Coronary artery (tissue), 2 donors: ENCODE data around the gene KCNMA1.

Experiments
- DNase-seq: peaks from one replicate; pipeline ENCODE4 v3.0.0-alpha.2; 2017; ENCODE audit warnings: low spot score
- H3K27ac ChIP-seq, 2 donors: fragments of 200-600 bp; sonication (generic); one replicate each; pipeline ENCODE4 v1.5.1; 2016 to 2019
- H3K4me3 ChIP-seq: fragments of 200-600 bp; sonication (generic); 2 replicates; pipeline ENCODE4 v1.5.1; 2016; ENCODE audit warnings: mild to moderate bottlenecking, moderate library complexity
- TF ChIP-seq, protein P1 (sequence below): fragments of 200-600 bp; sonication (generic); IDR thresholded peaks from one replicate; pipeline ENCODE4 v1.5.1; 2019; ENCODE audit warnings: antibody characterized with exemption

KCNMA1 gene

DNA sequence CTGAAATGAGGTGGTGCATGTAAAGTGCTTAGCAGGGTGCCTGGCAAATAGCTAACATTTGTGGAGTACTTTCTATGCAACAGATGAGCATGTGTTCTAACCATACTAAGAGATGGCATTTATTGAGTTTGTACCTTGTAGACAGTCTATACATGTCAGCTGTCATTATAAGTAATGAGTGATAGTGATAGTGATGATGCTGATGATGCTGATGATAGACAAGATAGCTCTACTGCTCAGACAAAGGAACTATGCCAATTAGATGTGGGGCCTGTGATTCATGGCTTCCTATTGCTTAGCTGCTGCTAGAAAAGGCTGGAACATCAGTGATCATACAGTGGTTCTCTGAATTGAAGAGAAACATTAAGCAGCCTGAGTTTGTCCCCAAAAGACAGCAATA is 585.8 kb downstream of the KCNMA1 start:
- no peak overlapping the region for H3K4me3 ChIP-seq
- TF ChIP-seq, protein P1, sequence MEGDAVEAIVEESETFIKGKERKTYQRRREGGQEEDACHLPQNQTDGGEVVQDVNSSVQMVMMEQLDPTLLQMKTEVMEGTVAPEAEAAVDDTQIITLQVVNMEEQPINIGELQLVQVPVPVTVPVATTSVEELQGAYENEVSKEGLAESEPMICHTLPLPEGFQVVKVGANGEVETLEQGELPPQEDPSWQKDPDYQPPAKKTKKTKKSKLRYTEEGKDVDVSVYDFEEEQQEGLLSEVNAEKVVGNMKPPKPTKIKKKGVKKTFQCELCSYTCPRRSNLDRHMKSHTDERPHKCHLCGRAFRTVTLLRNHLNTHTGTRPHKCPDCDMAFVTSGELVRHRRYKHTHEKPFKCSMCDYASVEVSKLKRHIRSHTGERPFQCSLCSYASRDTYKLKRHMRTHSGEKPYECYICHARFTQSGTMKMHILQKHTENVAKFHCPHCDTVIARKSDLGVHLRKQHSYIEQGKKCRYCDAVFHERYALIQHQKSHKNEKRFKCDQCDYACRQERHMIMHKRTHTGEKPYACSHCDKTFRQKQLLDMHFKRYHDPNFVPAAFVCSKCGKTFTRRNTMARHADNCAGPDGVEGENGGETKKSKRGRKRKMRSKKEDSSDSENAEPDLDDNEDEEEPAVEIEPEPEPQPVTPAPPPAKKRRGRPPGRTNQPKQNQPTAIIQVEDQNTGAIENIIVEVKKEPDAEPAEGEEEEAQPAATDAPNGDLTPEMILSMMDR: no peak
- no peak overlapping the region for H3K27ac ChIP-seq
- DNase-seq: no peak

DNA sequence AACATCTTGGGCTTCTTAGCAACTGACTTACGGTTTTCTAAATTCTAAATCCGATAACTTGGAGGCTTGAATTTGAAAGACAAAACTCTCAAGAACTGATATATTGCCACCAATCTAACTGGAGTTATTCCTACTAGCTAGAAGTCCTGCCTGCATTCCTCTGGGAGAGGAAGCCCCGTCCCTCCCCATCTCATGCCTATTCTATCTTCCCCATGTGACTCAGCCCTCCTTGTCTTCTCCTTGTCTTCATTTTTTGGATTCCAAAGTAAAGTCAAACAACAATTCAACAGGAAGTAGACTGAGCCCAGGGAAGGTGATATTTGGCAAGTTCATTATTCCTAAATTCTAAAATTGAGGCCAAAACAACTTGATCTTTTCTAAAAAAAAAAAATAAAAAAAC is 587.7 kb downstream of the KCNMA1 start:
- TF ChIP-seq, protein P1: no peak
- Histone ChIP-seq H3K27ac (no peak overlapping the region), H3K4me3 (no peak overlapping the region)
- DNase-seq: no peak

DNA sequence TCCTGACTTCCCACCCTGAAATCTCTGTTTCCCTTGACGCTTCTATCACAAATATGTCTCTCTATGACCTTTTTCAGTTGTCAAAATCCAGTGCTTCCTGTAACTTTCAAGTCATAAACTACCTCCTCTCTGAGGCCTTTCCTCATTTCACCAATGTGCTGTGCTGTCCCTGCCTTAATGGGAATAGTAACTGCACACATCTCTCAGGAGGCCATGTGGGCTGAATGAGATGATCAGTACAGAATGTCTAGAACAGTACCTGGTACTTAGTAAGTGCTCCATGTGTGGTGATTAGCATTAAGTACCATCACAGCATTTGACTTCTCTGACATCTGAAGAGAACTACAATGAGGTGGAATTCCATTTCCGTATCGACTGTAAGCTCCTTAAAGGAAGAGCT is 588.5 kb downstream of the KCNMA1 start:
- Histone ChIP-seq H3K27ac (no peak overlapping the region), H3K4me3 (no peak overlapping the region)
- TF ChIP-seq, protein P1: no peak
- DNase-seq: no peak

DNA sequence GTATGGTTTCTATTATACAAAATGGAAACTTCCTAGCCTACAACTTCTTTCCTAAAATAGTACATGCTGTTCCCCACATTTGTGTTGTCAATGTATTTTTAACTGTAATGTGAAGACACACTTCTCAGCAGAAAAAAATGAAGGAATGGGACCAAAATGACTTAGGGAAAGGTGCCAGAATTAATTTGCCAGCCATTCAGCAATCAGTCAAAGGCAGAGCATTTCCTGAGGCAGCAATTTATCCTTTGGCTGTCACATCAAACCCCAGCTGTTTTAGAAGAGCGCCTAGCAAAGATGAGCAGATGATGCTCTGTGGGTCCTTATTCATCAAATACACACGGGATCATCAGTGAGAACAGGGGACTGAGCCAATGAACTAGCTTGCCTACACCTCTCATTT is 592.5 kb downstream of the KCNMA1 start:
- DNase-seq: no peak
- no peak overlapping the region for H3K4me3 ChIP-seq
- TF ChIP-seq, protein P1: no peak

DNA sequence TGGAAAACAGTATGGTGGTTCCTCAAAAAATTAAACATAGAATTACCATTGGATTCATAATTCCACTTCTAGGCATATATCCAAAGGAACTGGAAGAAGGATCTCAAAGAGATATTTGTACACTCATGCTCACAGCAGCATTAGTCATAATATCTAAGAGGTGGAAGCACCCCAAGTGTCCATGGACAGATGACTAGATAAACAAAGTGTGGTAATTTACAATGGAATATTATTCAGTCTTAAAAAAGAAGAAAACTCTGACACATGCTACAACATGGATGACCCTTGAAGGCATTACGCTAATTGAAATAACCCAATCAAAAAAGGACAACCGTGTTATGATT is 594.2 kb downstream of the KCNMA1 start:
- H3K4me3 ChIP-seq: no peak overlapping the region
- H3K27ac ChIP-seq: no peak overlapping the region
- TF ChIP-seq, protein P1: no peak
- no peak for DNase-seq

More for the DNA sequence above, 592.5 kb downstream of the KCNMA1 start:
- H3K27ac ChIP-seq: no peak overlapping the region

DNA sequence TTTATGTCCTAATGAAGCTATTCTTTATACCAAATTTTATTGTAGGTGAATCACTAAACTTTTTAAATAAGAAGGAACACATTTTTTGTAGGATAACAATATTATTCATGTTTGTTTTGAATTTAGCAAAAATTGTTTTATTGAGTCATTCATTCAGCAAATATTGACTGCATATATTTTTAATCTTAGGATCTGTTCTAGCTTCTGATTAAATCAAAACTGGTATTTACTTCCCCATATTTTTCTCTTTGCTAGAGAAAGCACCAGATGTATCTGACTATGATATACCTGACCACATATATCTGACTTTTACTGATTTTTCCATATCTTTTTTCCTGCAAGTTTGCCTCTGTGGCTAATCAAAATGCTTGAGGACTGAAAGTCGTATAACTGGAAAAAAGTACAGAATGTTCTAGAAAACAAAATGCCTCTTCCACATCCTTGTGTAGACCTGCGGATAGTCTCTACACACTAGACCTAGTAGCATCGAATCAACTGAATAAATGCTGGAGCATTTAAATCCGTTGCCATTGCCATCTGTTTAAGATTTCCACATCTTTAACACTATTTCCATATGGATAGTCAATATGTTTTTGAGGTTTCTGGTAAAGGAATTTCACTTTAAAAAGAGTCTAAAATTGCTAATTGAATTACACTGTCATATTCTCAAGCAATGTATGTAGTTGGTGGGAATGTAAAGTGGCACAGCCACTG is 594.7 kb downstream of the KCNMA1 start:
- TF ChIP-seq, protein P1: no peak
- Histone ChIP-seq H3K4me3 (no peak overlapping the region), H3K27ac (no peak overlapping the region)
- DNase-seq: no peak

DNA sequence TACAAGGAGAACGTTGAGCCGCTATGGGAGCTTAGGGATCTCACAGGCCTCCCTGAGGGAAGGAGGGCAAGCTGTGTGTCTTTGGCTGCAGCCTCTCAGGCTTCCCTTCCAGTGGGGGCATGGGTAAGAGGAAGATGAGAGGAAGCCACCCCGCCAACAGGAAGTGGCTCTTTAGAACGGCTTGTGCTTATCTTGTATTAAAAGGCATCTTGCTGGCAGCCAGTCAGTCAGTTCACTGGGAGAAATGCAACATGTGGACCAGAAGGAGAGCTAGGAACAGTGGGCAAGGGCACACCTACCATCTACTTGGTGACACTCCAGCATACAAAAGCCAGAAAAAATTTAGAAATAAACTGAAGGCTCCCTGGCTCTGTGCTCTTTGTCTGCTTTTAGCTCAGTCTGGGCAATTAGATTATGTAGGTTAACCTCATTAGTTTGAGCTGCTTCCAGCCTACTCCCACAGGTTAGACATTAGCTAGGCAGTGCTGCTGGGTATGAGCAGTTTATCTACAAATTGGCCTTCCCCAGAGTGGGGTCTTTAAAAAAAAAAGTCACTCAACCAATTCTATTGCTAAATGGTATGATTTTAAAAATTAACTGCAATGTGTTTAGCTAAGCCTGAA is 595.9 kb downstream of the KCNMA1 start:
- DNase-seq: no peak
- no peak overlapping the region for H3K27ac ChIP-seq
- H3K4me3 ChIP-seq: no peak overlapping the region
- TF ChIP-seq, protein P1: no peak
